Vagina (tissue), 2 donors: ENCODE measurements around the gene NPW.
"Not testable (repeated sequence)": the region's sequence is repeated elsewhere in the genome, so short reads cannot be mapped to it uniquely, and the experiment has no call there.

Source experiments
- POLR2A ChIP-seq, 2 donors: fragments of 450-650 bp; IDR thresholded peaks; one replicate each; pipeline ENCODE4 v1.6.1; 2017; ENCODE audit warnings: antibody characterized with exemption in 2 of 2, mild to moderate bottlenecking in 2 of 2, moderate library complexity in 2 of 2
- POLR2AphosphoS5 ChIP-seq, 2 donors: sonication (generic); formaldehyde crosslinking; IDR thresholded peaks; one replicate each; pipeline ENCODE4 v1.9.0; 2017; ENCODE audit warnings: antibody characterized with exemption in 2 of 2, mild to moderate bottlenecking in 2 of 2, low read depth in 1 of 2; ENCODE audit not compliant: insufficient read depth in 1 of 2
- TF ChIP-seq, protein P1 (sequence below), 3 experiments: fragments of 450-650 bp in 2 of 3; fragments of 200-600 bp in 1 of 3; sonication (generic) in 1 of 3; IDR thresholded peaks; one replicate each; pipeline ENCODE4 v1.5.1; 2017 to 2019; ENCODE audit warnings: antibody characterized with exemption in 3 of 3, mild to moderate bottlenecking in 2 of 3, moderate library complexity in 2 of 3

DNA sequence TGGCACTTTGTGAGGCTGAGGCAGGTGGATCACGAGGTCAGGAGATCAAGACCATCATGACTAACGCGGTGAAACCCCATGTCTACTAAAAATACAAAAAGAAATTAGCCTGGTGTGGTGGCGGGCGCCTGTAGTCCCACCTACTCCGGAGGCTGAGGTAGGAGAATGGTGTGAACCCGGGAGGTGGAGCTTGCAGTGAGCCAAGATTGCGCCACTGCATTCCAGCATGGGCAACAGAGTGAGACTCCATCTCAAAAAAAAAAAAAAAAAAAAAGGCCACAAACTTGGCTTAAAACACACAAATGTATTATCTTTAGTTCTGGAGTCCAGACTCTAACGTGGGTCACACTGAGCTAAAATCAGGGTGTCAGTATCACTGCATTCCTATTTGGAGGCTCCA, 7.9 kb upstream of the NPW start:
- TF ChIP-seq, protein P1, sequence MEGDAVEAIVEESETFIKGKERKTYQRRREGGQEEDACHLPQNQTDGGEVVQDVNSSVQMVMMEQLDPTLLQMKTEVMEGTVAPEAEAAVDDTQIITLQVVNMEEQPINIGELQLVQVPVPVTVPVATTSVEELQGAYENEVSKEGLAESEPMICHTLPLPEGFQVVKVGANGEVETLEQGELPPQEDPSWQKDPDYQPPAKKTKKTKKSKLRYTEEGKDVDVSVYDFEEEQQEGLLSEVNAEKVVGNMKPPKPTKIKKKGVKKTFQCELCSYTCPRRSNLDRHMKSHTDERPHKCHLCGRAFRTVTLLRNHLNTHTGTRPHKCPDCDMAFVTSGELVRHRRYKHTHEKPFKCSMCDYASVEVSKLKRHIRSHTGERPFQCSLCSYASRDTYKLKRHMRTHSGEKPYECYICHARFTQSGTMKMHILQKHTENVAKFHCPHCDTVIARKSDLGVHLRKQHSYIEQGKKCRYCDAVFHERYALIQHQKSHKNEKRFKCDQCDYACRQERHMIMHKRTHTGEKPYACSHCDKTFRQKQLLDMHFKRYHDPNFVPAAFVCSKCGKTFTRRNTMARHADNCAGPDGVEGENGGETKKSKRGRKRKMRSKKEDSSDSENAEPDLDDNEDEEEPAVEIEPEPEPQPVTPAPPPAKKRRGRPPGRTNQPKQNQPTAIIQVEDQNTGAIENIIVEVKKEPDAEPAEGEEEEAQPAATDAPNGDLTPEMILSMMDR (IDR thresholded peaks at IDR 0.05): not testable (repeated sequence)
- not testable (repeated sequence) for TF ChIP-seq POLR2A (IDR thresholded peaks at IDR 0.05); POLR2AphosphoS5 (IDR thresholded peaks at IDR 0.05; ENCODE audit: insufficient read depth in 1 of 2, low read depth in 1 of 2)
